Stimulated activated naive CD4-positive, alpha-beta T cell treated with Interleukin-2 at 50 U/mL for 16 hours (primary cell): ENCODE measurements around the gene FGD5.
"Not testable (repeated sequence)": the region's sequence is repeated elsewhere in the genome, so short reads cannot be mapped to it uniquely, and the experiment has no call there.

Source experiments
- DNase-seq: peaks from one replicate; lab custom pipeline; 2025; lab: John Stamatoyannopoulos, UW

FGD5 gene

GRCh38 chr3:14903501-14903900, 84.7 kb downstream of the FGD5 start:
- DNase-seq = not testable (repeated sequence)

DNA sequence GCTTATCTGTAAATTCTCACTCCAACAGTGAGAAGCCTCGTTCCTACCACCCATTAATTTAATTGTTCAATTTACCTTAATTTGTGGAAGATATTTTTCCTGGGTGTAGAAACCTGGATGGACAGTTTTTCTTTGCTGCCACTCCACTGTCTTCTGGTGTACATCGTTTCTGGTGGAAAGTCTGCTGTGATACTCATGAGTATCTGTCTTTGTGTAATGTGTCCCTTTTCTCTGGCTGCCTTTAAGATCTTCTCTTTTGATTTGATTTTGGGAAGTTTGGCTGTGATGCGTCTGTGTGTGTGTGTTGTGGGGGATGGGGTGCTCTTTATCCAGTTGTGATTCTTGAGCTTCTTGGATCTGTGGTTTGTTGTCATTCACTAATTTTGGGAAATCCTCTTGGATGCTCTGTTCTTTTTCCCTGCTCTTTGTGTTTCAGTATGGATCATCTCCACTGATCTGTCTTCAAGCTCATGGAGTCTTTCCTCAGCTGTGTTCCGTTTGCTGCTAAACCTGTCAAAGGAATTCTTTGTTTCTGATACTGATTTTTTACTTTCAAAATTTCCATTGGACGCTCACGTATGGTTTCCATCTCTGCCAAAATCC, 86.4 kb downstream of the FGD5 start:
- no peak for DNase-seq

DNA sequence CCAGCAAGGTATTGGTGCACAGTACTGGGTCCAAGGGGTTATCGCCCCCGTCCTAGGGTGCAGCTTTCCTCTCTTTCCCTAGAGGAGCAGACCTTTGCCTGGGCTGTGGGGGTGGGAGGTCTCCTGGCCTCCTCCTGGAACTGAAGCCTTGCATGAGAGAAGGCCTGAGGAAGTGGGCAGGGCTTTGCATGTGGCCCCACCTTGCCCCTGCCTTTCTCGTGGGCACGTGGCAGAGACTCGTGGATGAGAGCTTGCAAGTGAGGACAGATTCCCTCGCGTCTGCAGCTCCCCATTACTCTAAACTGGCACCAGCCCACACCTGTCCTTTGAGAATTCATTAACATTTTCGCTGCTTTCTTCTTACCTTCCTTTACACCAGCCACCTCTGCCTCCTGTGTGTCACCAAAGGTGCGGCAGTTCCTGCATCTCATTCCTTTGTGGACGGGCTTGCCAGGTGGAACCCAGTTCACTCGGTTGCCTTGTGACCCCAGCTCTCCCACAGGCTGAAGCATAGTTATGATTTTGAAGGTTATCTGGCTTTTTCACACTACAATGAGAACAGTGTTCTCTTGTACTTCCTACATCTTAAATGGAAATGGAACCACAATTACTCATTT, 87.7 kb downstream of the FGD5 start:
- no peak for DNase-seq

DNA sequence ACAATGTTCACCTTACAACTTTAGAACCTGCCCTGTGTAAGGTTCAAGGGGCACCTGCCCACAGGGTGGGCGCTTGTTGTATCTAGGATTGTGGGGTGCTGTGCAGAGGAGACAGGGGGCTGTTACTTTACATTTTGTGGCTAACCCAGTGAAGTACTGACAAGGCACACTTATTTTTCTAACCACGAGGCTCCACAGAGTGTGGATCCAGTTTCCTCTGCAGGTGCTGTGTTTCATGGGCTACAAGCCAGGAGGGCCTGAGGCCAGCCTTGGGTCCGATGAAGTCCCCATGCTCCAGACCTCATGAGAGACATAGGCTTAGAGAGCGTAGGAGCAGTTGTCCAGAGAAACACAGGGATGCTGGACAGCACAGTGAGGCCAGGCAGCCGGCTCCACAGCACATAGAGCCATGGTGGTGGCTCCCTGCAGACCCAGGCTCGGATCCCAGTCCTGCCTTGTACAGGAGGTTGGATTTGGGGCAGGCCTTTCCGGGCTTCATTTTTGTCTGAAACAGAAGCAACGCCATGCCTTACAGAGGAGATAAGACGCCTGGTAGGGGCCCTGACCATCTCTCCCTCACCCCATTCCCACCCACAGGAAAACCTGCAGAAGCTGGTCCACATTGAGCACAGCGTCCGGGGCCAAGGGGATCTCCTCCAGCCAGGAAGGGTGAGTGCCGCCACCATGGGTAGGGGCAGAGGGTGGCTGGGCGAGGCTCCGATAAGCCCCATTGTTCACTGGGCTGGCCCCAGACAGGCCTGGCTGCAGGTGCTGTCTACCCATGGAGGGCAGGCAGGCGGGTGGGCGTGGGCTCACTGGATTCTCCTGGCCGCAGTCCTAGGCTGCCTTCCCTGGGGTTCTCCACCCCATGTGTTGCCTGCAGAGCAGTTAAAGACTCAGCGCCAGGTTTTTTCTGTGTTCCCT, 88.5 kb downstream of the FGD5 start:
- no peak for DNase-seq

DNA sequence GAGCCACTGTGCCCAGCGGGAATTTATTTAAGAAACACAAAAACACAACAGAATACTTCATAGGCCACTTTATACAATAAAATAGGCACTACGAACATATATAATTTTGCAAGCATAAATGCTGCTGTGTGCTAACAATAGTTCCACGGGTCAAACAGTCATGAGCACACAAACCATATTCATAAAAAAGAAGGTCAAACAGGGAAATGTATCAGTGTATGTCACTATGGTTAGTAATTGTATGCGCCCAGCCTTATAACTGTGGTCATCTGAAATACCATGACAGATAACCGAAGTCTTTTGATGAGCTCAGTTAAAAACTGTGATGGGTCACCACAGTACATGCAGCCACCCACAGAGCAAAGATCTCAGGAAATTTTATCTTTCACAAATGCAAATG, 90.5 kb downstream of the FGD5 start:
- no peak for DNase-seq

- no peak for DNase-seq
Measured at GRCh38 chr3:14911651-14912050, 92.9 kb downstream of the FGD5 start.

GRCh38 chr3:14913071-14913925, 94.5 kb downstream of the FGD5 start:
- DNase-seq = no peak

- no peak for DNase-seq
Measured at GRCh38 chr3:14913926-14914778, 95.4 kb downstream of the FGD5 start.

DNA sequence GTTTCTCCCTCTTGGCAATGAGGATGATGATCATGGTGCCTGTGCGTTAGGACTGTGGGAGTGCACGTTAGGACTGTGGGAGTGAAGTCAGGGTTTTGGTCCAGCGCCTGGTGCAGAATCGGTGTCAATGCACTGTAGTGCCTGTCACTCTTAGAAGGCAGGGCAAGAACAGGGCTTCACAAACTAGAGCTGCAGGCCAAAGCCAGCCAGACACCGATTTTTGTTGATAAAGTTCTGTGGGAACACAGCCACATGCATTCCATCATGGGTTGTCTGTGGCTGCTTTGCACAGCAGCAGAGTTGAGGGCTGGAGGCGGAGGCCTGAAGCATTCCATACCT, 96.0 kb downstream of the FGD5 start:
- no peak for DNase-seq

DNA sequence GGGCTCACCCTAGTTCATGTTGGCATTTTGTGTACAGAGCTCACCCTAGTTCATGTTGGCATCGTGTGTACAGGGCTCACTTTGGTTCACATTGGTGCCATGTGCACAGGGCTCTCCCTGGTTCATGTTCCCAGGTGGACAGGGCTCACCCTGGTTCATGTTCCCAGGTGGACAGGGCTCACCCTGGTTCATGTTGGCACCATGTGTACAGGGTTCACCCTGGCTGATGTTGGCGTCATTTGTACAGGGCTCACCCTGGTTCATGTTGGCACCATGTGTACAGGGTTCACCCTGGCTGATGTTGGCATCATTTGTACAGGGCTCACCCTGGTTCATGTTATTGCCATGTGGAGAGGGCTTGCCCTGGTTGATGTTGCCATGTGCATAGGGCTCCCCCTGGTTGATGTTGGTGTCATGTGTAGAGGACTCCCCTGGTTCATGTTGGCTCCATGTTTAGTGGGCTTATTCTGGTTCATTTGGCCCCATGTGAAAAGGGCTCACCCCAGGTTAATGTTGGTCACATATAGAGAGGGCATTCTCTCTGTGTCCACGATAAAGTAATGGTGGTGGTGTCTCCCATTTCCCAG, 97.0 kb downstream of the FGD5 start:
- DNase-seq = no peak

DNA sequence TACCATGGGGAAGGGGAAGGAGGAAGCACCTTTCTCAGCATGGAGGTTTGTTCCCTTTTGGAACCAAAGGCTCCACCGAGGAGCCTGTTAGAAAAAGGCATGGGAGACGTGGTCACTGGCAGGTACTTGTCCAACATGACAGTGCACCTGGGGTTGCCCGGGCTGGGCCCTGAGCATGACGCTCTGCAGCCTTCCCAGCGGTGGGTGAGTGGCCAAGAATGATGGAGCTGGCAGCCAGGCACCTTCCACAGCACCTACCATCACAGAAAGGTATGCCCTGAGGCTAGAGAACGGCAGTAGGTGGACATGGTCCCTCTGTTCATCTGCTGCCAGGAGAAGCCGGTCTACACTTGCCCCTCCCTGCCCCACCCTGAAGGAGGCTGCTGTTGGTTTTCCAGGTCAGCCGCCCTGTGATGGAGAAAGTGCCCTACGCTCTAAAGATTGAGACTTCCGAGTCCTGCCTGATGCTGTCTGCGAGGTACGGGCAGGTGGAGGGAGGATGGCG, 99.6 kb downstream of the FGD5 start:
- no peak for DNase-seq

GRCh38 chr3:14920536-14920935, 101.8 kb downstream of the FGD5 start:
- no peak for DNase-seq

- peak; percentile 67 for DNase-seq
Measured at GRCh38 chr3:14921034-14921616, 102.4 kb downstream of the FGD5 start.

DNA sequence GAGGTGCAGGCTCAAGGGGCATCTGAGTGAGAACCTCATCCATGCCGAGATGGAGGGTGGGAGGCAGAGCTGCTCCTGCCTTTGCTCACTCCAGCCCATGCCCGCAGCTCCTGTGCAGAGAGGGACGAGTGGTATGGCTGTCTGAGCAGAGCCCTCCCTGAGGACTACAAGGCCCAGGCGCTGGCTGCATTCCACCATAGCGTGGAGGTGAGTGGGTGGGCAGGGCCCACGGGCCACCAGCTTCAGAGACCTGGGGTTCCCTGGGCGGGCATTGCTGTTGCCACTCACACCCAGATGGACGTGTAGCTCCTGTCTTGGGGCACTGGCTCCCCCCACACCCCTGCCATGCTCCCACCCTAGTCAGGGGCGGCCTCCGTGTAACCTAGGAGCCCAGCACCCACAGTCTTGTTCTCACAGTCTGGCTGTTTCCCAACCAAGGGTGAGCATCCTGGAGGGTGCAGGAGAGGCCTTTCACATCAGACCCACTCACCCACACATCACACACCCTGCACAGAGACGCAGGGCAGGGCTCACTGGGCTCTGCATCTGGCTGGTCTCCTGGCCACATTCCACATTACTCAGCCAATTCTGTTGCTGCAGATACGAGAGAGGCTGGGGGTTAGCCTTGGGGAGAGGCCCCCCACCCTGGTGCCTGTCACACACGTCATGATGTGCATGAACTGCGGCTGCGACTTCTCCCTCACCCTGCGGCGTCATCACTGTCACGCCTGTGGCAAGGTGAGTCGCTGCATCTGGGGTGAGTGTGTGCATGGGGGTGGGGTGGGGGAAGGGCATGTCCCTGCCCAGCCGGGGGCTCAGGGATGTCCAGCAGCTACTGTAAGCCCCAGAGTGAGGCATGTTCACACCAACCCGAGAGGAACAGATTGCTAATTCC, 103.3 kb downstream of the FGD5 start:
- no peak for DNase-seq

- DNase-seq = no peak
Measured at GRCh38 chr3:14922863-14923262, 104.1 kb downstream of the FGD5 start.

DNA sequence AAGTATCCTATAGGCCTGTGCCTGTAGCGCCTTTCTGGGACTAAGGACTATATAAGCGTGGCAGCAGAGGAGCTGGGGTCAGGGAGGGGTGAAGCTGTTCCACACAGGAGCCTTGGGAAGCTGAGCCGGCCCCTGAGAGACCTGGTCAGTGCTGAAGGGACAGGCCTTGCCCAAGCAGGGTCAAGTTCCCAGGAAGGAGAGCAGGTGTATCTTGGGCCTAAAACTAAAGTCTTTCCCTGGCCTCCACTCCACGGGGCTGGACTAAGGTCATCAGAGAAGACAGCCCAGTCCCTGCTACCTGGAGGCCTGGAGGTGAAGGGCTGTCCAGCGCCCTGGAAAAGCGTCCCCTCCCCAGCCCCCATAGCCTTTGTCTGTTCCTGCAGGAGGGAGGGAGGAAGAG, 104.7 kb downstream of the FGD5 start:
- no peak for DNase-seq

DNA sequence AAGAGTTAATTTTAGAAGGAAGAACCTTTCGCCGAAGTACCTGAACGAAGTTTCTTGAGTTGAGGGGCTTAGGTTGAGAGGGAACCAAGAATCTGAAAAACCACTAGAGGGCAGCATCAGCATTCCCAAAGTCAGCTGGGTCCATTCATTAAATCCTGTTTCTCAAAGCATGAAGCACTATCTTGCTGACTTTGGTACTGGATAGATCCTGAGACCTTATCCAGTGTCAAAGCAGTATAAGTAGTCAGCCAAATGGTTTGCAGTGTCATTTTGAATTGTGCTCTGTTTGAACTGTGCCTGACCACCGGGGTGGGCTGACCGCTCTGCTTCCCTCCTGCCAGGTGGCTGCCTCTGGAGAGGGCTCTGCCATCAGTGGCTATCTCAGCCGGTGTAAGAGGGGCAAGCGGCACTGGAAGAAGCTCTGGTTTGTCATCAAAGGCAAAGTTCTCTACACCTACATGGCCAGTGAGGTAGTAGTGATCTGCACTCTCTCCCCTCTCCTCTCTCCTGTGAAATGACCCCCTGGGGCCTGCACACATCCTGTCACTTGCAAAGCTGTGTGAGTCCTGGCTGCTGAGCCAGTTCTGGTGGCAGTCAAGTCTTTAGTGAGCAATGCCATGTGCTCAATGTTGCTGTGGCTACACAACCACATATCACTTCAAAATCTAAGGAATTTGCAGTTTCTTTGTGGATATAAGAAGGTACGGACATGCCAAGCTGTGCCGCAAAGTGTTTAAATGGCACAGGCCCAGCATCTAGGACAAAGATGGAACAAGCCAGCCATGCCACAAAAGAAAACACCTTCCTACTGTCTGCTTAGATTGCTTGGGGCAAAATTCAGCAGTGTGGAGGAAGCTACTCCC, 107.2 kb downstream of the FGD5 start:
- DNase-seq = no peak

DNA sequence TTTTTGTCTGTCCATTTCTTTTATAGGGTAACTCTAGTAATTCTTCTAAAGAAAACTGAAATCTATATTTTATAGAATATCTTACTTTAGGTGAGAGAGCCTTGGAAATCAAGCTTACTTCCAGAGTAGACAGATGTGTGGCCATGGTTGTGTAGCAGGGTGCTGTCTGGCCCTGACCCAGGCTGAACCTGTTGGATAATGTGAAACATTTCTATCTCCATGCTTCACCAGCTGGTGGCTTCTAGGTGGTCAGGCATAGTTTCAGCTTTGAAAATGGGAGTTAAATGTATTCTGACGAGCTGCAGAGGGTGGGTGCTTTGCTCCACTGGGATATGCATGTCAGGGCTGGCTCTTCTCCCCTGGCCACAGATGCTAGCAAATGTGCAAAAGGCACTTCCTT, 107.8 kb downstream of the FGD5 start:
- no peak for DNase-seq
